IPS-15b (cell line): ENCODE data around the gene CCDC126.

ENCODE experiments used
- H3K27me3 ChIP-seq: one replicate; pipeline ENCODE4 v1.6.1; 2013; ENCODE audit warnings: low read length; ENCODE audit not compliant: control insufficient read depth, insufficient read depth
- H3K36me3 ChIP-seq: one replicate; pipeline ENCODE4 v1.6.1; 2013; ENCODE audit warnings: low read length; ENCODE audit not compliant: control insufficient read depth, insufficient read depth
- H3K4me1 ChIP-seq: one replicate; pipeline ENCODE4 v1.6.1; 2013; ENCODE audit warnings: mild to moderate bottlenecking, low read length; ENCODE audit not compliant: control insufficient read depth, insufficient read depth
- H3K4me3 ChIP-seq: one replicate; pipeline ENCODE4 v1.5.1; 2013; ENCODE audit warnings: low read depth, low read length
- H3K9ac ChIP-seq: one replicate; pipeline ENCODE4 v1.6.1; 2013; ENCODE audit warnings: low read depth, mild to moderate bottlenecking, low read length
- H3K9me3 ChIP-seq: one replicate; pipeline ENCODE4 v1.6.1; 2013; ENCODE audit warnings: mild to moderate bottlenecking, low read length; ENCODE audit not compliant: control insufficient read depth, insufficient read depth

Gene CCDC126

DNA sequence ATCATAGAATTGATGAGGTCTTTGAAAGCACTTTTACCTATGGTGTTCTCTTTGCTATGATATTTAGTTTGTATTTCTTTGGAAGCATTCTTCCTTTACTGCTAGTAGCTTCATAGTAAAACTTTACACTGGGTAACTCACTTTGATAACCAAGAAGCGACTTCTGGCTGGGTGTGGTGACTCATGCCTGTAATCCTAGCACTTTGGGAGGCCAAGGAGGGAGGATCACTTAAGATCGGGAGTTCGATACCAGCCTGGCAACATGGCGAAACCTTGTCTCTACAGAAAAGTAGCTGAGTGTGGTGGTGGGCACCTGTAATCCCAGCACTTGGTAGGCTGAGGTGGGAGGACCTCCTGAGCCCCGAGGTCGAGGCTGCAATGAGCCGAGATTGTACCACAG, 36.2 kb downstream of the CCDC126 start:
- no peak overlapping the region for H3K9ac ChIP-seq
- H3K4me1 ChIP-seq, result no peaks in the 10 kb centered on the region
- H3K27me3 ChIP-seq, result no peaks in the 10 kb centered on the region

DNA sequence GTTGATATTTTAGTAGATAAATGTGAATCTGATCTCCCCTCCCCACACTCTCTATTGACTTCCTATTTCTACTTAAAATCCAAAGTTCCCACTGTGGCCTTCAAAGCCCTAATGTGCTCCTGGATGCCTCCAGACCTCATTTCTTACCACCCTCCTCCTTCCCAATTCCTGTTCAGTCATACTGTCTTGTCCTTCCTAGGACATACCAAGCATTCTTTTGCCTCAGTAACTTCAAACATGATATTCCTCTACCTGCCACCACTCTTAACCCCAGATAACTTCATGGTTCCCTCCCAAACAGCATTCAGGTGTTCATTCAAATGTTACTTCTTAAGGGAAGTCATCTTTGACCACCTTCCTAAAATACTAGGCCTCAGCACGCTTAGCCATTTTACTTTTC, 48.6 kb downstream of the CCDC126 start:
- no peaks in the 10 kb centered on the region for H3K9me3 ChIP-seq
- H3K9ac ChIP-seq, result no peak overlapping the region
- H3K27me3 ChIP-seq, result no peaks in the 10 kb centered on the region
- no peaks in the 10 kb centered on the region for H3K36me3 ChIP-seq
- H3K4me3 ChIP-seq, result no peak overlapping the region
- no peaks in the 10 kb centered on the region for H3K4me1 ChIP-seq

More for the DNA sequence above, 36.2 kb downstream of the CCDC126 start:
- no peaks in the 10 kb centered on the region for H3K36me3 ChIP-seq
- no peak overlapping the region for H3K4me3 ChIP-seq
- no peaks in the 10 kb centered on the region for H3K9me3 ChIP-seq

DNA sequence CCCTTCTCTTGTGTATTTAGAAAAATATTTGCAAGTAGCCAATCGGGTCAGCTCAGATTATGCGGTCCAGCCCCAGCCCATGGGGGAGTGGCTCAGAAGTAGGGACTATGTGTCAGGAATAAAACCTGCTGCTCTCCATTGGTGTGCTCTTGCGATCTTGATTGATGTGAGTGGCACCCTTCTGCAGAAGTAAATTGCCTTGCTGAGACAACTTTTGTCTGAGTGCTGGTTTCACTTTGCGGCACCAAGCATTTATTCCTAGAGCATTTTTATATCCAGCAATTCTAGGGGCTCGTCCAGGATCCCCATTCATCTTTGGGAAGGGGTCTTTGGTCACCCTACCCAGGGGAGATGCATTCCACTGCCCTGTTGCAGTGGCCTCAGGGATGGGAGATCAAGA, 56.8 kb downstream of the CCDC126 start:
- Histone ChIP-seq H3K27me3 (no peaks in the 10 kb centered on the region), H3K4me3 (no peak overlapping the region), H3K4me1 (no peaks in the 10 kb centered on the region), H3K36me3 (no peaks in the 10 kb centered on the region), H3K9ac (no peak overlapping the region), H3K9me3 (peaks cover 8% of the 10 kb centered on the region)

DNA sequence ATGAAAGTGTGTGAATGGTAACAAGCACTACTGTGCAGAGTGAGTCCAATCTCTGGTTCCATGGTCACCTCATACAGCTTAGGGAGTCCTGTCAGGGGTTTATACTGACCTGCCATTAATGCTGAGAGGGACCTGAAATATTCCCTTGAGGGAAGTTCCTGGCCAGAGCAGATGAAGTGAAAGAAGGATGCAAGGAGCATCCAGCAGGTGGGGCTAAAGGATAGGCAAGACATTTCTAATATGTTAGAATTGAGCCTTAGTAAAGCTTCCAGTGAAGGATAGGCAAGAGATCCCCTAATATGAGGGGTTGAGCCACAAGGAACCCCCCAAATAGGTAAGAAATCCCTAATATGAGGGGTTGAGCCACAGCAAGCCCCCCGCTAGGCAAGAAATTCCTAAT, 57.3 kb downstream of the CCDC126 start:
- no peak overlapping the region for H3K9ac ChIP-seq
- H3K9me3 ChIP-seq, result peaks cover 8% of the 10 kb centered on the region
- no peaks in the 10 kb centered on the region for H3K27me3 ChIP-seq
- no peaks in the 10 kb centered on the region for H3K36me3 ChIP-seq
- H3K4me3 ChIP-seq, result no peak overlapping the region
- H3K4me1 ChIP-seq, result no peaks in the 10 kb centered on the region

DNA sequence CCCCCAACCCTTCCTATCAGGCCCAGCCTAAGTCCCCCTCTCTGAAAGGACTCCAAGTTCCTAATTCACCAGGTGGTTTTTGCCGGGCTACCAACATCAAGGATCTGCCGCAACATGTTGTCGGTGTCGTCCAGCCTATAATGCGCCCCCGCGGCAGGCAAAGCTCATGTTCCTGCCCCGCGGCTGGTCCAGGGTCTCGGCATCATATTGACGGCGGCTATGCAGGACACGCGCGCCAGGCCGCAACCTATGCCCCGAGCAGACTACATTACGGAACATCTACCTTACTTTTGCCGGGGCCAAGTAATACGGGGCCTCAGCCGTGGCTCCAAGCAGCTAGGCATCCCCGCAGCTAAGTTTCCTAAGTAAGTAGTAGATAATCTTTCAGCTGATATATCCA, 58.3 kb downstream of the CCDC126 start:
- Histone ChIP-seq H3K9ac (no peak overlapping the region), H3K4me3 (no peak overlapping the region), H3K9me3 (peaks cover 8% of the 10 kb centered on the region), H3K27me3 (no peaks in the 10 kb centered on the region), H3K4me1 (no peaks in the 10 kb centered on the region), H3K36me3 (no peaks in the 10 kb centered on the region)

DNA sequence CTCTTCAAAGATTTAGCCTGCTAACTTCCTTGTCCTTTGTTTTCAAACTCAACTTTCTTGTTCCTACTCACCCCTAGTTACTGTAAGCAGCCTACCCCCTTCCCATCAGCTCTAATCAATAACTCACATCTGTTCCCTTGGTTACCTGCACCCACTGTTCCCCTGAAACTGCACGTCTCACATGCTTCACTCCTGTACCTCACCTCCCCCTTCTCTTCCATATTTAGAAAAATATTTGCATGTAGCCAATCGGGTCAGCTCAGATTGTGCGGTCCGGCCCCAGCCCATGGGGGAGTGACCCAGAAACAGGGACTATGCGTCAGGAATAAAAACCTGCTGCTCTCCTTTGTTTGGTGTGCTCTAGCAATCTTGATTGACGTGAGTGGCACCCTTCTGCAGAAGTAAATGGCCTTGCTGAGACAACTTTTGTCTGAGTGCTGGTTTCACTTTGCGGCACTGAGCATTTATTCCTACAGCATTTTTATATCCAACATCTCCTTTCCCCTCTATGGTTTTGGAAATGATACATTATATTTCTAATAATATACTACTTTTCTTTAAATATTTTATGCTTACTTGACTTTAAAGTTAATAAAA, 61.7 kb downstream of the CCDC126 start:
- H3K9ac ChIP-seq, result no peak overlapping the region
- H3K9me3 ChIP-seq, result peaks cover 8% of the 10 kb centered on the region
- H3K4me1 ChIP-seq, result peaks cover 11% of the 10 kb centered on the region
- no peaks in the 10 kb centered on the region for H3K27me3 ChIP-seq
- H3K4me3 ChIP-seq, result no peak overlapping the region
- H3K36me3 ChIP-seq, result no peaks in the 10 kb centered on the region

DNA sequence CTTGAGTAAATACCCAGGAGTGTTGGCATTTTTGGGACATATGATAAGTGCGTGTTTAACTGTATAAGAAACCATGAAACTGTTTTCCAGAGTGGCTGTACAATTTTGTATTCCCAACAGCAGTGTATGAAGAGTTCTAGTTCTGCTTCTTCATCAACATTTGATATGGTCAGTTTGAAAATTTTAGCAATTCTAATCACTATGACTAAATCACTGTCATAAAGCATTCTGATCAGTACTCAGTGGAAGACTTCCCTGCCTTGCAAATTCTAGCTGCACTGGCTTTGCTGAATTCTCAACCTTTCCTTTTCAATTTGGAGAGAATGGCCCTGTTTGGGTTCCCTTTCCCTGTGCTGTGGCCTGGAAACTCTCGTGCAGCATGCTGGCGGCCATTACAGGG, 64.2 kb downstream of the CCDC126 start:
- no peaks in the 10 kb centered on the region for H3K36me3 ChIP-seq
- no peak overlapping the region for H3K4me3 ChIP-seq
- H3K9ac ChIP-seq, result no peak overlapping the region
- no peaks in the 10 kb centered on the region for H3K27me3 ChIP-seq
- peaks cover 11% of the 10 kb centered on the region for H3K4me1 ChIP-seq
- H3K9me3 ChIP-seq, result peaks cover 3% of the 10 kb centered on the region

DNA sequence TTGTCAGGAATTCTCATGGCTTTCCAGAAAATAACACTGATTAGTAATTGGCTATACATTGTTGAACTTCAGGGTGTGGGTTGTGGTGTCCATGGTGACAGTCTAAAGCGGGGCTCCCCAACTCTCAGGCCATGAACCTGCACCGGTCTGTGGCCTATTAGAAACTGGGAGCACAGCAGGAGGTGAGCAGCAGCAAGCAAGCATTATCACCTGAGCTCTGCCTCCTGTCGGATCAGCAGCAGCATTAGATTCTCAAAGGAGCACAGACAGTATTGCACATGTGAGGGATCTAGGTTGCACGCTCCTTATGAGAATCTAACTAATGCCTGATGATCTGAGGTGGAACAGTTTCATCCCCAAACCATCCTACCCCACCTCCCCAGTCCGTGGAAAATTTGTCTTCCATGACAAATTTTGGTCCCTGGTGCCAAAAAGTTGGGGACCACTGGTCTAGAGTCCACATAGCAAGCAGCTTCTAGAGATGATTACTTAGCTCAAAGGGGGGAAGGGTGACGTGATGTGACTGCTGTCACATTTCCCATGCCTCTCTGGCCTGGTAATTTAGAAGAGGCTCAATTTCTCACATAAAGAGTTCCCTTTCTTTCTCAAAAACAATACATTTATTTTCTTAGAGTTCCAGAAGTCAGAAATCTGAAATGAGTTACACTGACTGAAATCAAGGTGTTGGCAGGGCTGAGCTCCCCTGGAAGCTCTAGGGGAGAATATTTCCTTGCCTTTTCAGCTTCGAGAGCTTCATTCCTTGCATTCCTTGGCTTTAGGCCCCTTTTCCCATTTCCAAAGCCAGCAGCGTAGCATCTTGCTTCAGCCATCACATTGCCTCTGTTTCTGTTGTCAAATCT, 65.2 kb downstream of the CCDC126 start:
- Histone ChIP-seq H3K4me3 (no peak overlapping the region), H3K4me1 (peaks cover 11% of the 10 kb centered on the region), H3K9ac (no peak overlapping the region), H3K36me3 (no peaks in the 10 kb centered on the region), H3K27me3 (no peaks in the 10 kb centered on the region), H3K9me3 (peaks cover 3% of the 10 kb centered on the region)

DNA sequence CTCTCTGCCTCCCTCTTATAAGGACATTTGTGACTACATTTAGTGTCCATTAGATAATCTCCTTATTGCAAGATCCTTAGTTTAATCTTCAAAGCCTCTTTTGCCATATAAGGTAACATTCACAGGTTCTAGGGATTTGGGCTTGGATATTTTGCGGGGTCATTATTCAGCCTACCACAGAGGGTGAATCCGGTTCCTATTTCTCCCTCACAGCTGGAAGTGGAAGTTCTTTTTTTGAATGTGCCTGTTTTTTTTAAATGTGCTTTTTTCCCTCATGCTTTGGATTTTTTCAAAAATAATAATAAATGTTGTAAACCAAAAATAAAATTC, 65.8 kb downstream of the CCDC126 start:
- peaks cover 3% of the 10 kb centered on the region for H3K9me3 ChIP-seq
- H3K4me3 ChIP-seq, result no peak overlapping the region
- H3K27me3 ChIP-seq, result no peaks in the 10 kb centered on the region
- H3K9ac ChIP-seq, result no peak overlapping the region
- no peaks in the 10 kb centered on the region for H3K36me3 ChIP-seq
- peaks cover 11% of the 10 kb centered on the region for H3K4me1 ChIP-seq

DNA sequence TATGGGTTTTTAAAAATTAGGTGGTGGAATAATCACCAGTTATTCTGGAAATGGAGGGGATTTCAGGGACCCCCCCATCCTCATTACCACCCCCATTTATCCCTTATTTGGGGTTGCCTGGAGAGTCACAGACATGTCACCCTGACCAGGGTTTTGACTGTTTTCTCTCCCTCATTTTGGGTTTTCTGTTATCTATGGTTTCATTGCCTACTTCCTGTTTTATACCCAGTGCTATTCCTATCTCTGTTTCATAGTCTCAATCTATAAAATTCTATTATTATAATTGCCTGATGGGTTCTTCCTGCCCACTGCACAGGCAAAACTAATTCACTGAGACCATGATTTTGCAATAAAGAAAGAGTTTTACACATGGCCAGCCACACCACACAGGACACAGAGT, 66.9 kb downstream of the CCDC126 start:
- Histone ChIP-seq H3K36me3 (no peaks in the 10 kb centered on the region), H3K9me3 (no peaks in the 10 kb centered on the region), H3K27me3 (no peaks in the 10 kb centered on the region), H3K9ac (no peak overlapping the region), H3K4me1 (peaks cover 11% of the 10 kb centered on the region), H3K4me3 (no peak overlapping the region)

DNA sequence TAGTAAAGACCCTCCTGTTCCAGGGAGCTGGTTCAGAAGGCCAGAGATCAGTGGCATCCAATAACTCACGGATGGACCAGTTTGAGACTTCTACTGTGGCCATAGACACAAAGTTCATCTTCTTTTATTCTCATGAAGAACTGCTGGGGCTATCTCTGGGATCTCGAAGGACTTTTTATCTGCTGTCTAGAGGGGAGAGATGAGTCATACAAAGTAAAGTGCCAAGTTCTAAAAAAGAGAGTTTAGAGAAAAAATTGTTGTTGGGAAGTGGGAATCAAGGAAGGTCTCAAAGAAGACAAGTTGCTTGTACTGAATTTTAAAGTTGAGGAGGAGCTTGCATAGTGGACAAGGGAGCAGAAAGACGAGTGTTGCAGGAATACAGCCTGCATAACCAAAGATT, 74.9 kb downstream of the CCDC126 start:
- Histone ChIP-seq H3K4me3 (no peak overlapping the region), H3K9me3 (no peaks in the 10 kb centered on the region), H3K36me3 (no peaks in the 10 kb centered on the region), H3K4me1 (no peaks in the 10 kb centered on the region), H3K27me3 (no peaks in the 10 kb centered on the region), H3K9ac (no peak overlapping the region)

DNA sequence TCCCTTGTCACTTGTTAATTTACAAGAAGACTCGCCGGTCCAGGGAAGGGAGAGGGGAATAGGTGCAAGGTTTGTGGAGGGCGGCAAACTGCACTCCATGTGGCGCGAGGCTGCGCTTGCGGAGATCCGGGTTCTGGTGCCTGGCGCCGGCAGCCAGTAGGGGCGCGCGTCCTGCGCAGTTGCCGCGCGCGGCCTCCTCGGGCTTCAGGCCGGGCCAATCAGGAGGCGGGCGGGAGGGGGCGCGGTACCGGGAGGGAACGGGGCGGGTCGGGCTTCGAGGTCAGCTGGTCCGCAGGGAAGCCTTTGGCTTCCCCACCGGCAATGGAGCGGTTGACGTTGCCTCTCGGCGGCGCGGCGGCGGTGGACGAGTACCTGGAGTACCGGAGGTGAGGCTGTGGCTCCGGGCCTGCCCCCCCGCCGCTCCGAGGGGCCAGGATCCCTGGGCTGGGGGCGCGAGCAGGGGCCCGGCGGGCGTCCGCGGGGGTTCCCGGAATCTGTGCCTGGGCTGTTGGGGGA, 82.8 kb downstream of the CCDC126 start, which contains the start of gene FAM221A:
FAM221A (plus strand) TSS at position 302 of the 516 bp plus-strand sequence; CDS start at position 322, 20 bp downstream.
- Histone ChIP-seq H3K9me3 (no peaks in the 10 kb centered on the region), H3K4me1 (no peaks in the 10 kb centered on the region), H3K9ac (peak within 1 kb of the TSS; percentile 61), H3K4me3 (peak within 1 kb of the TSS; percentile 95), H3K36me3 (no peaks in the 10 kb centered on the region), H3K27me3 (peaks cover 6% of the 10 kb centered on the region)
